Measurements from ENCODE around the gene PALD1. TPM values are rescaled to one million over a fixed set of nuclear protein-coding genes. Genes with fewer than 3 reads are reported as not detected.

PALD1 gene
- total RNA-seq, 2 experiments from 2014 or later: 0.41 to 0.48 TPM

DNA sequence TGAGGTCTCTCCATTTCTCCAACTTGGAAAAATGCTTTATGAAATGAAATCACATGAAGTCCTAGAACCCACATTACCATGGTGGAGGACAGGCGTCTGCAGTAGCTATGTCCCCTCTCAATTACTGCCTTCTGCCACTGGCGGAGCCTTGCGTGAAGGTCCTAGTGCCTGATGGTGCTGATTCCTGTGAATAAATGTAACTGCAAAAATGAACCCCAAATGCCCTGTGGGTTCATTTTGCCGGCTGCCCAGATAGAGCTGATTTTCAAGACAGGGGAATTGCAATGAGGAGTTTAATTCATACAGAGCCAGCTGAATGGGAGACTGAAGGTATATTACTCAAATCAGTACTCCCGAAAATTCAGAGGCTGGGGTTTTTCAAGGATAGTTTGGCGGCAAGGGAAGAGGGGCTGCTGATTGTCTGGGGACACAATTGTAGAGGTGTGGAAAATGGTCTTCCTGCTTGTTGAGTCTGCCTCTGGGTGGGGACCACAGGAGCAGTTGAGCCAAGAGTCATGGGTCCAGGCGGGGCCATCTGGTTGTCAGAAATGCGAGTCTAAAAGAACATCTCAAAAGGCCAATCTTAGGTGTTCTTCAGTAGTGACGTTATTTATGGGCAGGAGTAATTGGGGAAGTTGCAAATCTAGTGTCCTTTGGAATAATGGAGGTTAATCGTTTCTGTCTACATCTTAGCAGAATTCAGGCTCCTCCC, 110.4 kb downstream of the PALD1 start:
- H3K27ac Mint-ChIP-seq: no peak overlapping the region
- peaks cover 17% of the 10 kb centered on the region for H3K4me1 Mint-ChIP-seq (ENCODE audit: low read depth)
- H3K9me3 Mint-ChIP-seq: no peaks in the 10 kb centered on the region
- CTCF ChIA-PET: interaction anchor here (0.9 to 1.3 kb wide), 2 partner anchors 31 to 40 kb away, joined by 3 read pairs; no protein-coding TSS in a partner anchor
- no peak overlapping the region for H3K4me3 Mint-ChIP-seq
- POLR2A ChIA-PET: no interaction called here
- intact Hi-C loops (cut with micrococcal nuclease): no loop called here
- peaks cover 25% of the 10 kb centered on the region for H3K27me3 Mint-ChIP-seq
- peak; percentile 3 for DNase-seq
- H3K36me3 Mint-ChIP-seq: no peaks in the 10 kb centered on the region

DNA sequence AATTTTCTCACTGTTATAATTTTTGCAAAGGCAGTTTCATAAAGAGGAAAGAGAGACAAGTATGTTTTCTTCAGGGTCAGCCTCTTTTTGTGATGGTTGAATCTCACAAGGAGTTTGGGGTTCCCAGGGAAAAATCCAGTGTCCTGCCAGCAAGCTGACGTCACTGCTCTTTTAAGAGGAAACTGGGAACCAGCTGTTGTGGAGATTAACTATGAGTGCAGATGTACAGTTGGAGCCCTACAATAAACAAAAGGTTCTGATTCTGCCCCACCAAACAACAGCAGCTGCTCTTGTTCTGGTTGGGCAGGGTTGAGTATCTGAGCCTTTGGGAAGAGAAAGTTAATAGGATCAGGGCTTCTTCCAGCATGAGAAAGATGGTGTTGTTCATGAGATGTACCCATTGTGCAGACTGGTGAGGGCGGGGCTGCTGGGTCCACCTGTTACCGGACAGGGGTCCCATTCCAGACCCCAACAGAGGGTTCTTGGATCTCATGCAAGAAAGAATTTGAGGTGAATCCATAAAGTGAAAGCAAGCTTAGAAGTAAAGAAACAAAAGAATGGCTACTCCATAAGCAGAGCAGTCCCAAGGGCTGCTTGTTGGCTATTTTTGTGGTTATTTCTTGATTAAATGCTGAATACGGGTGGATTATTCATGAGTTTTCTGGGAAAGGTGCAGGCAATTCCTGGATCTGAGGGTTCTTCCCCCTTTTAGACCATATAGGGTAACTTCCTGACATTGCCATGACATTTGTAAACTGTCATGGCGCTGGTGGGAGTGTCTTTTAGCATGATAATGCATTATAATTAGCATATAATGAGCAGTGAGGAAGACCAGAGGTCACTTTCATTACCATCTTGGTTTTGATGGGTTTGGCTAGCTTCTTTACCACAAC, 111.4 kb downstream of the PALD1 start:
- peaks cover 25% of the 10 kb centered on the region for H3K27me3 Mint-ChIP-seq
- intact Hi-C loops (cut with micrococcal nuclease): no loop called here
- H3K36me3 Mint-ChIP-seq: no peaks in the 10 kb centered on the region
- ChIA-PET CTCF (no interaction called here), POLR2A (no interaction called here)
- H3K4me3 Mint-ChIP-seq: no peak overlapping the region
- H3K4me1 Mint-ChIP-seq (ENCODE audit: low read depth): peaks cover 17% of the 10 kb centered on the region
- DNase-seq: peak; percentile 5
- no peak overlapping the region for H3K27ac Mint-ChIP-seq
- no peaks in the 10 kb centered on the region for H3K9me3 Mint-ChIP-seq

DNA sequence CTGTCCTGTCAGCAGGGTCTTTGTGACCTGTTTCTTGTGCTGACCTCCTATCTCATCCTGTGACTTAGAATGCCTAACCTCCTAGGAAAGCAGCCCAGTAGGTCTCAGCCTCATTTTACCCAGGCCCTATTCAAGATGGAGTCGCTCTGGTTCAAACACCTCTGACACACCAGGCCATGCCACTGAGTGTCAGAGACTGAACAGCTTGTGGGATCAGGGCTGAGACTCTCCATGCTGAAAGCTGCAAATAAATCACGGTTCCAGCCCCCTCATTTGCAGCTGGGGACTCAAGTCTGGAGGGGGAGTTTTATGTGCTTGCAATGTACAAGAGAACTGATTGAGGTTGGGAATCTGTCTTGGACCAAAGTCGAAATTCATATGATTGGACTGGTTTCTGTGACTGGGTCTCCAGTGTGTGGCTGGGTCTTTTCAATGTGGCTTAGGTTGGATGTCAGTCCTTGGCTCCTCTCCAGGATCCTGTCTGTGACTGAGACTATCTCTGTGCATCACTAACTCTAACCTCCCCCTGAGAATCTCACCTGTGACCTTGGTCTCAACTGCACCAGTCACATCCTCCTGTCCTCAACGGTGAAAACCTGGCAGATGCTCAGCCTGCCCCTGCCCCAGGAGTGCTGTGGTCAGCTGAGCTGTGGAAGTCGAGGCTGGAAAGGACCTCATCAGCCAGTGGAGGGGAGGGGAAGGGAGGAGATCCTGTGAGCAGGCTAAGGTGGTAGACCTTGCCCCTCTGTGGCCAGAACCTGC, 112.3 kb downstream of the PALD1 start:
- no peak overlapping the region for H3K27ac Mint-ChIP-seq
- H3K27me3 Mint-ChIP-seq: peaks cover 25% of the 10 kb centered on the region
- no peak overlapping the region for H3K4me3 Mint-ChIP-seq
- no peaks in the 10 kb centered on the region for H3K9me3 Mint-ChIP-seq
- peaks cover 17% of the 10 kb centered on the region for H3K4me1 Mint-ChIP-seq (ENCODE audit: low read depth)
- ChIA-PET POLR2A (interaction anchor here (1.5 kb wide), 1 partner anchor 12 kb away, joined by 3 read pairs; the partner anchor contains the start of gene PRF1), CTCF (interaction anchor here (1.0 kb wide), 1 partner anchor 296 kb away, joined by 3 read pairs; no protein-coding TSS in a partner anchor)
- no peak for DNase-seq
- H3K36me3 Mint-ChIP-seq: no peaks in the 10 kb centered on the region
- intact Hi-C loops (cut with micrococcal nuclease): no loop called here

DNA sequence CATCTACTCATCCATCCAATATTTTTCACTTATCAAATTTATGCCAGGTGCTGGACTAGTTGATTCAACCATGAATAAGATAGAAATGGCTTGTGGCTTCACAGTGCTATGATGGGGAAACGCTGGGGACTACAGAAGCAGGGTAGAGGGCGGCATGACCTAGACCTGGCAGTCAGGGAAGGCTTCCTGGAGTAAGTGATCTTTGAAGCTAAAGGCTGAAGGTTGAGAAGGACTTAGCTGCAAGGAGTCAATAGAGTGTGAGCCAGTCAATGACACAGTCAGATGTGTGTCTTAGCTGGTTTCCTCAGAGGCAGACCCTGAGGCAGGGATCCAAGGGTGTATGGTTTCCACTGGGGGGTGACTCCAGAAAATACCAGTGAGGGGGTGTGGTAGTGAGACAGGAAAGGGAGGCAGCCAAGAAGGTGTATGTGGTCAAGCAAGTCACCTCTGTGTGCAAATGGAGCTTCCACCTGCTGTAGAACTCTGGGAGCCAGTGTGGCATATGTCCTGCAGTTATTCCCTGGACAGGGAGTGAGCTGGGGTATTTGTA, 113.7 kb downstream of the PALD1 start:
- POLR2A ChIA-PET: interaction anchor here (1.5 kb wide), 1 partner anchor 11 kb away, joined by 3 read pairs; the partner anchor contains the start of gene PRF1

DNA sequence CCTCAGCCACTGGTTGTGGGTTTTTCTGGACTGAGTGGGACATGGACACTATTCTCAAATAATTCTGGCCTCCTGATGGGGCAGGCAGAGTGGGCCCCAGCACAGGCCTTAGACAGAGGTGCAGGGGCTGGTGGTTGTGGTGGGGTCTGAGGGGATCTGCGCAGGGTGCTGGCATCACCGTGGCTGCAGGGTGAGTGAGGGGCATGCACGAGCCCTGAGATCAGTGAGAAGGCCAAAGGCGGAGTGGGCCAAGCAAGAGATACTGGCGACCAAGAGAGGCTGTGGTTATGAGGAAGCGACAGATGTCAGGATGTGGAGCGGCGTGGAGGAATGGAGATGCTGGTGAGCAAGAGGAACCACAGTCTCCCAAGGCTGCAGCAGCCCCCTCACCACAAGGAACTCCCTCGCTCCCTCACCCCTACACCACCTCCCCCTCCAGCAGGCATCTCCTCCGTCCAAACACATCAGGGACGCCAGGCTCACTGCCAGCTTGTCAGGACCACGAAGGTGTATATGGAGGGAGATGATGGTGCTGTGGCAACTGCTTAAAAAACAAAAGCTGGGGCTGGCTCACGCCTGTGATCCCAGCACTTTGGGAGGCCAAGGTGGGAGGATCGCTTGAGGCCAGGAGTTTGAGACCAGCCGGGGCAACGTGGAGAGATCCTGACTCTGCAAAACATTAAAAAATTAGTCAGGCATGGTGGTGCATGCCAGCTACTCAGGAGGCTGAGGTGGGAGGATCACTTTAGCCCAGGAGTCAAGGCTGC, 114.4 kb downstream of the PALD1 start:
- Mint-ChIP-seq H3K4me3 (no peak overlapping the region), H3K9me3 (no peaks in the 10 kb centered on the region), H3K27ac (no peak overlapping the region), H3K36me3 (peaks cover 8% of the 10 kb centered on the region), H3K4me1 (ENCODE audit: low read depth) (peaks cover 4% of the 10 kb centered on the region), H3K27me3 (peaks cover 25% of the 10 kb centered on the region)
- ChIA-PET POLR2A (interaction anchor here (1.2 kb wide), 1 partner anchor 9 kb away, joined by 3 read pairs; the partner anchor contains the start of gene PRF1), CTCF (no interaction called here)
- DNase-seq: no peak
- intact Hi-C loops (cut with micrococcal nuclease): no loop called here

More for the DNA sequence above, 113.7 kb downstream of the PALD1 start:
- no peak for DNase-seq
- Mint-ChIP-seq H3K27me3 (peaks cover 25% of the 10 kb centered on the region), H3K9me3 (no peaks in the 10 kb centered on the region), H3K27ac (no peak overlapping the region), H3K4me1 (ENCODE audit: low read depth) (peaks cover 7% of the 10 kb centered on the region), H3K4me3 (no peak overlapping the region), H3K36me3 (peaks cover 4% of the 10 kb centered on the region)
- CTCF ChIA-PET: no interaction called here
- intact Hi-C loops (cut with micrococcal nuclease): no loop called here

DNA sequence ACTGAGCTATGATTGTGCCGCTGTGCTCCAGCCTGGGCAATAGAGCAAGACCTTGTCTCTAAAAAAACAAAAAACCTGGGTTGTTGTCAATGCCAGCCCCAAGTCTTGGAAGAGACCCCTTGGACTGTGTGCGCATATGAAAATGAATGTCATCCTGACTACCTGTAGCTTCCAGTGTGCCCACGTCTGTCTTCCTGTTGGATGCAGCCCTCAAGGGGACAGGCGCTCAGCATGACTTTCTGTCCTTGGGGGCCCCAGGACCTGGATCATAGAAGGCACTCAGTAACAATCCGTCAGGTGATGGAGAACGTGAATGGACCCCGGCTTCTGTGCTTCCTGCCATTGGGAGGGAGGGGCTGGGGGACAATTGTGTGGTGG, 114.9 kb downstream of the PALD1 start:
- H3K4me3 Mint-ChIP-seq: no peak overlapping the region
- CTCF ChIA-PET: interaction anchor here (0.6 to 1.0 kb wide), 2 partner anchors 13 to 25 kb away, joined by 3 read pairs; no protein-coding TSS in a partner anchor
- no peaks in the 10 kb centered on the region for H3K4me1 Mint-ChIP-seq (ENCODE audit: low read depth)
- DNase-seq: no peak
- peaks cover 8% of the 10 kb centered on the region for H3K36me3 Mint-ChIP-seq
- no peak overlapping the region for H3K27ac Mint-ChIP-seq
- intact Hi-C loops (cut with micrococcal nuclease): no loop called here
- peaks cover 22% of the 10 kb centered on the region for H3K27me3 Mint-ChIP-seq
- POLR2A ChIA-PET: interaction anchor here (1.2 kb wide), 1 partner anchor 9 kb away, joined by 3 read pairs; the partner anchor contains the start of gene PRF1
- no peaks in the 10 kb centered on the region for H3K9me3 Mint-ChIP-seq

DNA sequence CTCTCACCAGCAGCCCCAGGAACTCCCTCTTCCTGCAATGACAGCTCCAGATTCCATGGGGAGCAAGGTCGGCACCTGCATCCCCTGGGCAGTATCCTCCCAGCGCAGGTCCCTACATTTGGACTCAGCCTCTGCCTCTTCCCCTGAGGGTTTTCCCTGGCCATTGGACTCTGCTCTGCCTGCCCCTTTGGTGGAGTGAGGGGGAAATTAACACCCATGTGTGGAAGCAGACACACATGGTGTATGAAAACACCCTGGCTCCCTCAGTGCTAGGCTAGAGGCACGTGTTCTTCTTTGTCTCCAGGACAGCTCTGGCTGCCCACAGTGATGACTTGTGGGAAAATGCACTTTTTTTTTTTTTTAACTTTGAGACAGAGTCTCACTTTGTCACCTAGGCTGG, 115.6 kb downstream of the PALD1 start:
- H3K9me3 Mint-ChIP-seq: no peaks in the 10 kb centered on the region
- ChIA-PET POLR2A (interaction anchor here (0.6 to 1.2 kb wide), 2 partner anchors 8 to 182 kb away, joined by 3 read pairs; partner anchors contain the start of gene PRF1), CTCF (interaction anchor here (0.6 to 1.0 kb wide), 2 partner anchors 12 to 25 kb away, joined by 3 read pairs; no protein-coding TSS in a partner anchor)
- DNase-seq: no peak
- intact Hi-C loops (cut with micrococcal nuclease): no loop called here
- no peak overlapping the region for H3K27ac Mint-ChIP-seq
- H3K27me3 Mint-ChIP-seq: peaks cover 19% of the 10 kb centered on the region
- no peak overlapping the region for H3K4me3 Mint-ChIP-seq
- no peaks in the 10 kb centered on the region for H3K4me1 Mint-ChIP-seq (ENCODE audit: low read depth)
- H3K36me3 Mint-ChIP-seq: peaks cover 10% of the 10 kb centered on the region

DNA sequence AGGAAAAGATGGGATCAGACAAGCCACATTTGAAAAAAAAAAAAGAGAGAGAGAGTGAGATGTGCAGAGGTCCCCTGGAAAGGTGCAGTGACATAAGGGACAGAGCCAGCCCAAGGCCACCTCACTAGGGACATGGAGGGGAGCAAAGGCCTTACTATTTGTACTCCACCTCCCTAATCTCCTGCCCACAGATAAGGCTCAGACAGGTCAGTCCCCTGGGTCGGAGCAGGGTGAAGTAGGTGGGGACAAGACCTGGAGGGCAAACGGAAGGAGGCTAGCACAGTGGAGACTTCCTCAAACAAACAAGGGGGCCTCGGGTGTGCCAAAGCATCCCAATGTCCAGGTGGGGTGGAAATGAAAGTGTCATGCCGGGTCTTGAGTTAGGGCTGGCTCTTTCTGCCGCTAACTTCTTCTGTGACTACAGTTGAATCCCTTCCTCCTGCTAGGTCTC, 117.0 kb downstream of the PALD1 start:
- ChIA-PET POLR2A (no interaction called here), CTCF (no interaction called here)
- Mint-ChIP-seq H3K27ac (no peak overlapping the region), H3K9me3 (no peaks in the 10 kb centered on the region), H3K36me3 (peaks cover 13% of the 10 kb centered on the region), H3K27me3 (peaks cover 9% of the 10 kb centered on the region), H3K4me3 (no peak overlapping the region), H3K4me1 (ENCODE audit: low read depth) (peaks cover 2% of the 10 kb centered on the region)
- intact Hi-C loops (cut with micrococcal nuclease): no loop called here
- no peak for DNase-seq

DNA sequence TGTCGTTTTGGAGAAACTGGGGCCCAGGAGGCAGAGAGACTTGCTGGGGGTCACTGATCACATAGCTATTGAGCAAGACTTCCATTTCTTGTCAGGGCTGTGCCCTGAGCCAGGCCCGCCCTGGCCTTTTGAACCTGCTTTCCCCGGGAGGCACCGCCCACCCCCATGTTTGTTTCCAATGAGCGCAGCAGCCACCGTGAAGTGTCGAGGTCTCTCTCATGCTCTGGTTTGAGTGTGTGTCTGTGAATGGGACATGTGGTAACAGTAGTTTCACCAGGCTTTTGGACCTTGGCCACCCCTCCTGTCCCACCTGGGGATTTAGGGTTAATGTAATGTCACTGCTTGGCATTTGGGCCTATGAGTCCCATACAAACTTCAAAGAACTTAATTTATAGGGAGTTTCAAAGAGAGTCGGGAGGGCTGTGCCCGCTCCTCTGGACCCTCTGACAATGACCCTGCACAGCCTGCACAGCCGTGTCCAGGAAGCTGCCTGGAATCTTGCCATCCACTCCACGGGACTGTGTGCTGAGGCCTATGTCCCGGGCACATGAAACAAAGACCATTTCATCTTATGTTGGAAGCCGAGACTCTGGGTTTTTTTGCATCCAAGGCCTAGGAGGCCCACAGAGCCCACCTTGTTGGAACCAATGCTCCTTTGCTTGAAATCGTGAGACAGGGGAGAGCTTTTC, 117.7 kb downstream of the PALD1 start:
- intact Hi-C loops (cut with micrococcal nuclease): no loop called here
- ChIA-PET CTCF (no interaction called here), POLR2A (no interaction called here)
- no peak overlapping the region for H3K4me3 Mint-ChIP-seq
- no peak for DNase-seq
- H3K27ac Mint-ChIP-seq: no peak overlapping the region
- H3K27me3 Mint-ChIP-seq: peaks cover 4% of the 10 kb centered on the region
- peaks cover 6% of the 10 kb centered on the region for H3K4me1 Mint-ChIP-seq (ENCODE audit: low read depth)
- H3K36me3 Mint-ChIP-seq: peaks cover 13% of the 10 kb centered on the region
- H3K9me3 Mint-ChIP-seq: no peaks in the 10 kb centered on the region

DNA sequence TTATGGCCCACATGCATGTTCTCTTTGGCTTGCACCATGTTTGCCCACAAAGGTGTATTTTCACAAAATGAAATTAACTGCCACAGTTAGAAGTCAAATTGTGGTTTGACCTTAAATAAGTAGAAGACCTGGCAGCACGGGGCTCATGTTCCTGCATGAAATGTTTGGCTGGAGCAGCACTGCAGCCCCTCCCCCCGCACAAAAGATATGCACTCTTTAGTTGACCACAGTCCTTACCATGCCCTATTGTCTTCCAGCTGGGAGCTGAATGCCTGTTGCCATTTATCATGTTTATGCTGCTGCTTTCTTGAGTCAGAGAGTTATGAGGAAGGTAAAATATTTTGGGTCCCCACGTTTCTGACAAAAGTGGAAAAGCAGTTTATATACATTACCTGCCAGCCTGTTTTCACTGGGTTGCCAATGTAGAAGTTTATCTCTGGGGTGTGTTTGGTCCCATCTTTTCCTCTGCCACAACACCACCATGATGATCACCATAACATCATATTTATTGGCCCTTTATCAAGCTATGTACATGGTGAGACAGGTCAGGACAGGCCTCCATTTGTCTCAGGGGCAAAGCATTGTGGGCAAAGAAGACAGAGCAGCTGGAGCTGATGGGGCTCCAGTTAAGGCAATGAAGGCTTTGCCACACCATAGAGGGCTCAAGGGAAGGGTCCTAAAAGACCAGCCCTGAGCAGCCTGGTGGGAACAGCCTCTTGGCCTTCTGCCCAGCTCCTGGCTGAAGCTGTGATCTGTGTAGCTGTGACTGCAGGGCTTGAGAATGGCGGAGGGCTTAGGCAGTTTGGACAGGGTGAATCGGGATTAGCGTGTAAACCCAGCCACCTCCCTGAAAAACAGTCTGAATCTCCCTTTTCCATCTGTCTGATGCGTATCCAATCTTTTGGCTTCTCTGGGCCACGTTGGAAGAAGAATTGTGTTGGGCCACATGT, 118.6 kb downstream of the PALD1 start:
- Mint-ChIP-seq H3K9me3 (no peaks in the 10 kb centered on the region), H3K4me1 (ENCODE audit: low read depth) (peaks cover 12% of the 10 kb centered on the region), H3K36me3 (peaks cover 13% of the 10 kb centered on the region), H3K27me3 (peaks cover 4% of the 10 kb centered on the region), H3K27ac (no peak overlapping the region), H3K4me3 (no peak overlapping the region)
- DNase-seq: no peak
- ChIA-PET CTCF (no interaction called here), POLR2A (no interaction called here)
- intact Hi-C loops (cut with micrococcal nuclease): no loop called here
